ENCODE measurements around the gene PTGER1.

PTGER1 gene

DNA sequence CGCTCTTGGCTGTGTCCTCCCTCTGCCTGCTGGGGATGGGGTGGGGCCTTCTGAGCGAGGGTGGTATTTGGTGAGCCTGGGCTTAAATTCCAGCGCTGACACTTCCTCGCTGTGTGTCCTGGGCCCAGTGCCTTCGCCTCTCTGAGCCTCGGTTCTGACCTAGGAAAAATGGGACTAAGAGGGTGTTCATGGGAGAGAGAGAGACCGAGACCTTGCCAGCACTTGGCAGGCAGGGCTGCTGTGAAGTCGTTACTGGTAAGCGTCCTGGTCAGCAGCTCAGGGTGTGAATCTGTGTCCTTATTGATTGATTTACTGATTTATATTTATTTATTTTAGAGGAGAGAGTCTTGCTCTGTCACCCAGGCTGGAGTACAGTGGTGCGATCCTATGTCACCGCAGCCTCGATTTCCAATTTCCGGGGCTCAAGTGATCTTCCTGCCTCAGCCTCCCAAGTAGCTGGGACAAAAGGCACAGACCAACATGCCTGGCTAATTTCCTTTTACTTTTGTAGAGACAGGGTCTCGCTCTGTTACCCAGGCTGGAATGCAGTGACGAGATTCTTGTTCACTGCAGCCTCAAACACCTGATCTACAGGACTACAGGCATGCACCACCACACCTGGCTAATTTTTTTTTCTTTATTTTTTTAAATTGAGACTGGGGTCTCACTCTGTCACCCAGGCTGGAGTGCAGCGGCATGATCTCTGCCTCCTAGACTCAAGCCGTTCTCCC lies 39.7 kb downstream of the PTGER1 start:
- Histone ChIP-seq H4K20me1 (ENCODE audit: insufficient read depth, low read length) (no peaks in the 10 kb centered on the region), H3K4me3 (ENCODE audit: low read depth, low read length, poor library complexity, severe bottlenecking) (no peak overlapping the region), H3K79me2 (ENCODE audit: insufficient read depth, low read length) (peaks cover 4% of the 10 kb centered on the region), H2AFZ (ENCODE audit: low read length) (no peak overlapping the region), H3K4me1 (ENCODE audit: insufficient read depth, low read length, severe bottlenecking) (peaks cover 52% of the 10 kb centered on the region), H3K27me3 (ENCODE audit: insufficient read depth, low read length) (no peaks in the 10 kb centered on the region), H3K27ac (ENCODE audit: low read depth, low read length, poor library complexity, severe bottlenecking) (peak overlapping the region; percentile 70), H3K4me2 (ENCODE audit: low read length) (no peak overlapping the region), H3K9ac (ENCODE audit: low read length) (no peak overlapping the region), H3F3A (ENCODE audit: insufficient read depth, low read length) (no peaks in the 10 kb centered on the region), H3K9me3 (ENCODE audit: low read length) (no peaks in the 10 kb centered on the region), H3K9me2 (ENCODE audit: low read depth, low read length) (no peaks in the 10 kb centered on the region), H3K36me3 (ENCODE audit: insufficient read depth, low read length) (peaks cover 10% of the 10 kb centered on the region; the same call in 1 of the 2 replicates)
- TF ChIP-seq EZH2 (IDR thresholded peaks at IDR 0.05; ENCODE audit: borderline replicate concordance, low read length) = no peak
- TF ChIP-seq, protein P1, sequence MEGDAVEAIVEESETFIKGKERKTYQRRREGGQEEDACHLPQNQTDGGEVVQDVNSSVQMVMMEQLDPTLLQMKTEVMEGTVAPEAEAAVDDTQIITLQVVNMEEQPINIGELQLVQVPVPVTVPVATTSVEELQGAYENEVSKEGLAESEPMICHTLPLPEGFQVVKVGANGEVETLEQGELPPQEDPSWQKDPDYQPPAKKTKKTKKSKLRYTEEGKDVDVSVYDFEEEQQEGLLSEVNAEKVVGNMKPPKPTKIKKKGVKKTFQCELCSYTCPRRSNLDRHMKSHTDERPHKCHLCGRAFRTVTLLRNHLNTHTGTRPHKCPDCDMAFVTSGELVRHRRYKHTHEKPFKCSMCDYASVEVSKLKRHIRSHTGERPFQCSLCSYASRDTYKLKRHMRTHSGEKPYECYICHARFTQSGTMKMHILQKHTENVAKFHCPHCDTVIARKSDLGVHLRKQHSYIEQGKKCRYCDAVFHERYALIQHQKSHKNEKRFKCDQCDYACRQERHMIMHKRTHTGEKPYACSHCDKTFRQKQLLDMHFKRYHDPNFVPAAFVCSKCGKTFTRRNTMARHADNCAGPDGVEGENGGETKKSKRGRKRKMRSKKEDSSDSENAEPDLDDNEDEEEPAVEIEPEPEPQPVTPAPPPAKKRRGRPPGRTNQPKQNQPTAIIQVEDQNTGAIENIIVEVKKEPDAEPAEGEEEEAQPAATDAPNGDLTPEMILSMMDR (IDR thresholded peaks at IDR 0.05; ENCODE audit: low read length) = no peak

DNA sequence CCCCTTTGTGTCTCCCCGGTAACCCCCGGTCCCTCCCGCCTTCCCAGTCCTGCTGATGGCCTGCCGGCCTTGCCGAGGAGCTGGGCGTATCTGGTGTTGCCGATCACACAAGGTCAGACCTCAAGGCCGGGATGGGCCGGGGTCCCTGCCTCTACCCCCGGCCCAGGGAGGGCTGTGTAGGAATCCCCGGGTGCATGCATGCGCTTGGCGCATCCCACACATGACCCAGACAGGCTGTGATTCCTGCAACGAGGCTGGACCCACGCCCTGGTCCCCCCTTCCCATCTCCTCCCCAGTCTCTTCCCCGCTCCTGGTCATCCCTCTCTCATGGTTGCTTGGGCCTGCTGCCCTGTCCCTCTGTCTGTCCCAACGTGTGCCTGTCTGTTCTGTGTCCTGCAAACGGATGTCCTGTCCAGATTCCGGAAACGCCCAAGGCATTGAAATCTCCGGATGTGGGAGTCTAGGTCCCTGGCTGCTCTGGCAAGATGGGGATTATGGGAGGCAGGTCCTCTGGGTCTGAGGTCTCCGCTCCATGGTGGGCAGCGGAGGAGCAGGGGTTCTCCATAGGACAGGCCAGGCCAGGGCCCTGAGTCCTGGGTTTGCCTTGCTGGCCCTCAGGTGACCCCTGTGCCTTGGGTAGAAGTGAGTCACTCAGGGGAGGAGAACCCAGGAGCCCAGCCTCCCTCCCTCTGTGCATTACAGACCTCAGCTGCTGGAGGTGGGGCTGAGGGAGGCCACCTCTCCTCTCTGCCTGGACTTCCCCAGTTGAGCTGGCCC lies 40.4 kb downstream of the PTGER1 start:
- H4K20me1 ChIP-seq (ENCODE audit: insufficient read depth, low read length) = no peaks in the 10 kb centered on the region
- peaks cover 44% of the 10 kb centered on the region for H3K4me1 ChIP-seq (ENCODE audit: insufficient read depth, low read length, severe bottlenecking)
- no peaks in the 10 kb centered on the region for H3K9me2 ChIP-seq (ENCODE audit: low read depth, low read length)
- peak overlapping the region; percentile 70 for H3K27ac ChIP-seq (ENCODE audit: low read depth, low read length, poor library complexity, severe bottlenecking)
- TF ChIP-seq, protein P1 (IDR thresholded peaks at IDR 0.05; ENCODE audit: low read length) = no peak
- TF ChIP-seq EZH2 (IDR thresholded peaks at IDR 0.05; ENCODE audit: borderline replicate concordance, low read length) = no peak
- peaks cover 4% of the 10 kb centered on the region for H3K79me2 ChIP-seq (ENCODE audit: insufficient read depth, low read length)
- H3K9me3 ChIP-seq (ENCODE audit: low read length) = no peaks in the 10 kb centered on the region
- H3K9ac ChIP-seq (ENCODE audit: low read length) = peak overlapping the region; percentile 96; the same call in 1 of the 2 replicates
- H2AFZ ChIP-seq (ENCODE audit: low read length) = no peak overlapping the region
- H3K4me3 ChIP-seq (ENCODE audit: low read depth, low read length, poor library complexity, severe bottlenecking) = peak overlapping the region; percentile 92
- no peaks in the 10 kb centered on the region for H3K27me3 ChIP-seq (ENCODE audit: insufficient read depth, low read length)
- H3K4me2 ChIP-seq (ENCODE audit: low read length) = peak overlapping the region; percentile 76
- no peaks in the 10 kb centered on the region for H3F3A ChIP-seq (ENCODE audit: insufficient read depth, low read length)
- peaks cover 10% of the 10 kb centered on the region; the same call in 1 of the 2 replicates for H3K36me3 ChIP-seq (ENCODE audit: insufficient read depth, low read length)

DNA sequence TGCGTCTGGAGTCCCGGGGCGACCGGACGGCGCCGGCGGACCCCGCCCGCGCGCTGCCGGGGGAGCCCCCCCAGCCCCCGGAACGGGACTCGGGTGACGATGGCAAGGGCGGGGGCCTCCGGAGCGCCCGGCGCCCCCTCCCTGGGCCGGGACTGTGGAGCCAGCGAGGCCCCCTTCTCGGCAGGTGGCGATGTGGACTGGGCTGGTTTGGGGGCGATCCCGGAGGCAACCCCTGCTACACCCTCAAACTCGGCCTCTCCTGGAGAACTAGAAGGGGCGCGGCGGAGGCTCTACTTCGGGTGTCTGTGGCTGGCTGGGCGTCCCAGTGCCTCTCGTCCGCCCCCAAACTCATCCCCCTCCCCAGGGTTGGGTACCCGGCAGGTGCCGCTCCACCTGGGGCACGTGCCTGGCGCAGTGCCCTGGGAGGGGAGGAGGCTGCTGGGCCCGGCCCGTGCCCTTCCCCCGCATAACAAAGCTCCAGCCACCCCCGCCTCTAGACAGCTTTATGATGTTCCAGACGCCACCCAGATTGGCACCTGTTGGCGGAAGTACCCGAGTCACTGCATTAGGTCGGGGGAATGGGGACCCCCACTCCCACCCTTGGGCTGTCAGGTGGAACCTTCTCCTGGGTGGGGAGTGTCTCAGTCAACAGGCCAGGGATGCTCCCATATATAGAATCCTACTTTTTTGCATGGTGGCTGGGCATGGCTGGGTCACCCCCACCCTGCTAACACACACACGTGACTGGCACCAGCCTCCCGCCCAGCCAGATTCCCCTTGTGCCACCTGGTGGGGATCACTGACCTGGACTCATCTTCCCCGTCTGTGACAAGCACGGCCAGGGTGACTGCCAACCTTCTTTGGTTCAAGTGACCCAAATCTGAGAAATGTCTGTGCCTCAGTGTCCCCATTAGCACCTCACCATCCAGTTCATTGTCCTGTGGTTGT lies 41.3 kb downstream of the PTGER1 start:
- Histone ChIP-seq H3K4me1 (ENCODE audit: insufficient read depth, low read length, severe bottlenecking) (peaks cover 35% of the 10 kb centered on the region), H3K27ac (ENCODE audit: low read depth, low read length, poor library complexity, severe bottlenecking) (peak overlapping the region; percentile 70)
- TF ChIP-seq EZH2 (IDR thresholded peaks at IDR 0.05; ENCODE audit: borderline replicate concordance, low read length) = no peak
- TF ChIP-seq, protein P1 (IDR thresholded peaks at IDR 0.05; ENCODE audit: low read length) = peak; percentile 18; the same call in 1 of the 2 replicates

More for the DNA sequence above, 41.3 kb downstream of the PTGER1 start:
- Histone ChIP-seq H3K4me3 (ENCODE audit: low read depth, low read length, poor library complexity, severe bottlenecking) (peak overlapping the region; percentile 92), H3K27me3 (ENCODE audit: insufficient read depth, low read length) (no peaks in the 10 kb centered on the region), H3F3A (ENCODE audit: insufficient read depth, low read length) (no peaks in the 10 kb centered on the region), H3K9me2 (ENCODE audit: low read depth, low read length) (no peaks in the 10 kb centered on the region), H3K9me3 (ENCODE audit: low read length) (no peaks in the 10 kb centered on the region), H4K20me1 (ENCODE audit: insufficient read depth, low read length) (no peaks in the 10 kb centered on the region), H3K4me2 (ENCODE audit: low read length) (peak overlapping the region; percentile 76), H2AFZ (ENCODE audit: low read length) (no peak overlapping the region), H3K79me2 (ENCODE audit: insufficient read depth, low read length) (no peaks in the 10 kb centered on the region; the same call in 1 of the 2 replicates), H3K9ac (ENCODE audit: low read length) (peak overlapping the region; percentile 96), H3K36me3 (ENCODE audit: insufficient read depth, low read length) (peaks cover 10% of the 10 kb centered on the region; the same call in 1 of the 2 replicates)
